GM19023 (cell line): Measurements from ENCODE around the gene SYCP2L.
"Not testable (repeated sequence)": the region's sequence is repeated elsewhere in the genome, so short reads cannot be mapped to it uniquely, and the experiment has no call there.

Source experiments
- ATAC-seq: cut with Tn5 transposase; IDR thresholded peaks from one replicate; pipeline ENCODE4 v1.9.1; 2021; ENCODE audit warnings: mild to moderate bottlenecking, moderate library complexity; ENCODE audit not compliant: unreplicated experiment

The SYCP2L gene

DNA sequence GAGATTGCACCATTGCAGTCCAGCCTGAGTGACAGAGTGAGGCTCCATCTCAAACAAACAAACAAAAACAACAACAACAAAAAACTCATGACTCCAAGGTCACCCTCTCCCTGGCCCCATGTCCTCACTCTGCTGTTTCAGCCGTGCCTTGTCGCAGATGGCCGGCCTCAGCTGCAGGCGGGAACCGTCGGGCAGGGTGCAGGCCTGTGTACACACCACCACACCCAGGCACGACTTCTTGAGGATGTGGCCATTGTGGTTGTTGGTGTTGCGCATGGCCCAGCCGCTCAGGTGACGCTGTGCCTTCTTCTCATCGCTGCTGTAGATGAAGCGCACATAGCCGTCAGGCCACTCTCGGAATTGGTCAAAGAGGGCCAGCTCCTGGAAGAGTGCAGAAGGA lies 9.8 kb upstream of the SYCP2L start:
- no peak for ATAC-seq

- no peak for ATAC-seq
These were observed 9.0 kb upstream of the SYCP2L start for GRCh38 chr6:10877871-10878270.

GRCh38 chr6:10880366-10880765 lies 6.5 kb upstream of the SYCP2L start:
- ATAC-seq: no peak

DNA sequence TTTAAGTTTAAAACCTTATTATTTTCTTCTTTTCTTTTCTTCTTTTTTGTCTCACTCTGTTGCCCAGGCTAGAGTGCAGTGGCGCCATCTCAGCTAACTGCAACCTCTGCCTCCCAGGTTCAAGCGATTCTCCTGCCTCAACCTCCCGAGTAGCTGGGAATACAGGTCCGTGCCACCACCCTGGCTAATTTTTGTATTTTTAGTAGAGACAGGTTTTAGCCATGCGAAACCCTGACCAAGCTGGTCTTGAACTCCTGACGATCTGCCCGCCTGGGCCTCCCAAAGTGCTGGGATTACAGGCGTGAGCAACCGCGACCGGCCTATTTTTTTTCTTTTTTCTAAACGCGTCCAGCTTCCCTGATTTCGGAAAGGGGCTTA lies 4.6 kb upstream of the SYCP2L start:
- not testable (repeated sequence) for ATAC-seq

- ATAC-seq: no peak
These were observed 4.1 kb upstream of the SYCP2L start for GRCh38 chr6:10882657-10883171.

DNA sequence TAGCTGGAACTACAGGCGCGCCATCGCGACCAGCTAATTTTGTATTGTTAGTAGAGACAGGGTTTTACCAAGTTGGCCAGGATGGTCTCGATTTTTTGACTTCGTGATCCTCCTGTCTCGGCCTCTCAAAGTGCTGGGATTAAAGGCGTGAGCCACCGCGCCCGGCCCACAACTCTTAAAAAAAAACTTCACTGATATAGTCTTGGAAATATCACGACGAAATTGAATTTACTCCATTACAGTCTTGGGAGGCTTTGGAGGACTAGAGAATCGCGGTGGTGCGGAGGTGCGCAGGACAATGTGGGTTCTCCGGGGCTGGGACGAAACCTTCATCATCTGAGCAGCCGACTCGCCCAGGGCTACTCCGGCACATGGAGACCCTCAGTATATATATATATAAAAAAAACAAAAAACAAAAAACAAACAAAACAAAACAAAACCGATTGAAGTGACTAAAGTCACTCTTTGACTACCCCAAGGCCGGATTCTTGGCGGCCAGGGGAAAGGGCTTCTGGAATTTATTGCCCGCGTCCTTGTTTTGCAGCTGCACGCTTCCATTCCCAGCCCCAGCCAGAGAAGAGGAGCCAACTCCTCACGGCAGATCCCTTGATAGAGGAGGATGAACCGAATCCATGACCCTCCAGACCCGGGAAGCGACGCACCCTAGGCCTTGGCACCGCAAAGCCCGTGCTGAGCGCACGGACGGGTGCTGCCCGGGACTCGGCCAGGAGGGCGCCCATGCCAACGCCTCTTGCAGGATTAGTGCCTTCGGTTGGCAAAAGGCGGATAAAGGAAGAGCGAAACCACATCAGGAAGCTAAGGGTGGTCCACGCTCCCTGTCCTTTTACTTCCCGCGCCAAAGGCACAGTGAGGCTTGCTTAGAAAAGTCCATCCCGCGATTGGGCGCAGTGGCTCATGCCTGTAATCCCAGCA lies 3.3 kb upstream of the SYCP2L start:
- ATAC-seq: no peak

DNA sequence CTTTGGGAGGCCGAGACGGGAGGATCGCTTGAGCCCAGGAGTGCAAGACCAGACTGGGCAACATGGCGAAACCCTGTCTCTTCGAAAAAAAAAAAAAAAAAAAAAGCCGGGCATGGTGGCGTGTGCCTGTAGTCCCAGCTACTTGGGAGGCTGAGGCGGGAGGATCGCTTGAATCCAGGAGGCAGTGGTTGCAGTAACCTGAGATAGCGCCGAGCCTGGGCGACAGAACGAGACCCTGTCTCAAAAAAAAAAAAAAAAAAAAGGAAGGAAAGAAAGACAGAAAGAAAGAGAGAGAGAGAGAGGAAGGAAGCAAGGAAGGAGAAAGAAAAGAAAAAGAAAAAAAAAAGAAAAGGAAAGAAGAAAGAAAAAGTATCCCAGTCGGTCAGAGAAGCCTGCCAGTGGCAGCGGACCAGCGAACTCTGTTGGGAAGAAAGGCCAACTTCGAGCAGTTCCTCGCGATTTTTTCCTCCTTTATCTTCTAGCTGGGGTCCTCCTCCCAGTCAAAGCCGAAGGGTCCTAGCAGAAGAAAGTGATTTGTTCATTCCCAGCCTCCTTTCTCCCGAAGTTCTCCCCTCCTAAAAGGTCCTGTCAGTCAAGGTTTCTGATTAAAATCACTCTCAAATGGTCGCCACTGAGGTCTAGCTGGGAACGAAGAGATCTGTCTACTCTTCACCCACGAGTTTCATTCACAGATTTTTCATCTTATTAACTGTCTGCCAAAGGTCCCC lies 2.4 kb upstream of the SYCP2L start:
- no peak for ATAC-seq

- ATAC-seq: not testable (repeated sequence)
These were observed 524 bp upstream of the SYCP2L start for GRCh38 chr6:10886365-10886690.

- ATAC-seq: no peak
These were observed 3.3 kb downstream of the SYCP2L start for GRCh38 chr6:10890151-10890550.

GRCh38 chr6:10891960-10892359 lies 5.1 kb downstream of the SYCP2L start:
- no peak for ATAC-seq

DNA sequence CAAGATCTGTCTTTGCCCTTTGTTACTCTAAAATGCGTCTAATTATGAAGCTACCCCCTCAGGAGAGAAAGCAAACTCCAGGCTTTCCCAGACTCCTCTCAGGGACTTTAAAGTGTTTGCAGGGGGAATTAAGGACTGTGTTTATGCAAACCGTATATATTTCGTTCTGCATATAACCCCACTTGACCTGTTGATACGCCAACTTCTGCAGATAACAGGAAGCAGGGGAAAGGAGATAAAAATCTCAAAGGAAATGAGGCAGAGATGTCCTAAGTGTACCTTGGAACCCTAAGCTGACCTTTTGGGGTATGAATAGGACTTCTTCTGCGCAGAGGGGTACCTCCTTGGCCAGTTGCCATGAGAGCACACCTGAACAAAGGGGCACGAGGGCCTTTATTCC lies 8.1 kb downstream of the SYCP2L start:
- ATAC-seq: no peak

GRCh38 chr6:10896691-10897090 lies 9.8 kb downstream of the SYCP2L start:
- no peak for ATAC-seq

GRCh38 chr6:10901770-10902169 lies 14.9 kb downstream of the SYCP2L start:
- peak; percentile 97 for ATAC-seq

- ATAC-seq: no peak
These were observed 17.2 kb downstream of the SYCP2L start for GRCh38 chr6:10904015-10904414.

DNA sequence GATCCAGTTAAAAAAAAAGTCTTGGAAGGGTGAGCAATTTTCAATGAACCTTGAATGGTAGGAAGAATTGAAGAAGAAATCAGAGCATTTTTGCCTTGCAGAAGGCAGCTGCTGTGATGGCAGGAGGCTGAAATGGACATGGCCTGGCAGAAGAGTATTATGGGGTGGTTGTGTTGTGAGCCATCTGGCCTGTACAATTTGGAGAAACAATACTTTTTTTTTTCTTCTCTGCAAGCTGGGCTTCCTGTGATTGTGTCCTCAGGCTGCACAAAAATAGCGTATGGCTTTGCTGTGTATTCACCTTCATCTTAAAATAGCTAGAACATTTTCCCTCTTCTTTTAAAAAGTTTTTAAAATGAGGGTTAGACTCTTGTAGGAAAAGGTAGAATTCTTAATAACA lies 21.4 kb downstream of the SYCP2L start:
- no peak for ATAC-seq

DNA sequence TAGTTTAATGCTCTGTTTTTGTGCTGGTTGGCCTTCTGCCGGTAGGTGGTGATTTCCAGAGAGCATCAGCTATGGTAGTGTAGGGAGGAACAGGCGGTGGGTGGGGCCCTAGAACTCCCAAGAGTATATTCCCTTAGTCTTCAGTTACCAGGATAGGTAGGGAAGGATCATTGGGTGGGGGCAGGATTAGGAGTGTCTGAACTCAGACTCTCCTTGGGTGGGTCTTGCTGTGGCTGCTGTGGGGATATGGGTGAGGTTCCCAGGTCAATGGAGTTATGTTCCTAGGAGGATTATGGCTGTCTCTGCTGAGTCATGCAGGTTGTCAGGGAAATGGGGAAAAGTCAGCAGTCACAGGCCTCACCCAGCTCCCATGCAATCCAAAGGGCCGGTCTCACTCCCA lies 32.7 kb downstream of the SYCP2L start:
- ATAC-seq: not testable (repeated sequence)

DNA sequence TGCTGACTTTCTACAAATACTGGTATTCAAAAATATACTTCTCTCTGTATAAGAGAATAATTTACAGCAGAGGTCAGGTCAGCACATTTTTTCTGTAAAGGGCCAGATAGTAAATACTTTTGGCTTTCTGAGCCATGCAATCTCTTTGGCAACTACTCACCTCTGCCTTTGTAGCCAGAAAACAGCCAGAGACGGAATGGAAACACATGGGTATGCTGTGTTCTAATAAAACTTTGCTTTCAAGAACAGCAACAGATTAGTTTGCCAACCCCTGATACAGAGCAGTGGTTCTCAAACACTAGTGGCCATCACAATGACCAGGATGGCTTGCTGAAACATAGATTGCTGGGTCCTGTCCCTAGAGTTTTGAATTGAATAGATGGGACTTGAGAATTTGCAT lies 46.3 kb downstream of the SYCP2L start:
- ATAC-seq: no peak

DNA sequence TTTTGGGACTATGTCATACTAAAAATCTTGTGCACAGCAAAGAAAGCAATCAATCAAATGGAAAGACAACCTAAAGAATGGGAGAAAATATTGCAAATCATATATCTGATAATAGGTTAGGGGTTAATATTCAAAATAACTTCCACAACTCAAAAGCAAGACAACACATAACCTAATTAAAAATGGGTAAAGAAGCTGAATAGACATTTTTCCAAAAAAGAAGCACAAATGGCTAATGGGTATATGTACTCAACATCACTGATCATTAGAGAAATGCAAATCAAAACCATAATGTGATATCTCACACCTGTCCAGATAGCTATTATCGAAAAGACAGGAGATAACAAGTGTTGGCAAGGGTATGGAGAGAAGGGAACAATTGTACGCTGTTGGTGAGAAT lies 53.0 kb downstream of the SYCP2L start:
- no peak for ATAC-seq

GRCh38 chr6:10945845-10946244 lies 59.0 kb downstream of the SYCP2L start:
- ATAC-seq: no peak

- no peak for ATAC-seq
These were observed 61.1 kb downstream of the SYCP2L start for GRCh38 chr6:10947966-10948365.

DNA sequence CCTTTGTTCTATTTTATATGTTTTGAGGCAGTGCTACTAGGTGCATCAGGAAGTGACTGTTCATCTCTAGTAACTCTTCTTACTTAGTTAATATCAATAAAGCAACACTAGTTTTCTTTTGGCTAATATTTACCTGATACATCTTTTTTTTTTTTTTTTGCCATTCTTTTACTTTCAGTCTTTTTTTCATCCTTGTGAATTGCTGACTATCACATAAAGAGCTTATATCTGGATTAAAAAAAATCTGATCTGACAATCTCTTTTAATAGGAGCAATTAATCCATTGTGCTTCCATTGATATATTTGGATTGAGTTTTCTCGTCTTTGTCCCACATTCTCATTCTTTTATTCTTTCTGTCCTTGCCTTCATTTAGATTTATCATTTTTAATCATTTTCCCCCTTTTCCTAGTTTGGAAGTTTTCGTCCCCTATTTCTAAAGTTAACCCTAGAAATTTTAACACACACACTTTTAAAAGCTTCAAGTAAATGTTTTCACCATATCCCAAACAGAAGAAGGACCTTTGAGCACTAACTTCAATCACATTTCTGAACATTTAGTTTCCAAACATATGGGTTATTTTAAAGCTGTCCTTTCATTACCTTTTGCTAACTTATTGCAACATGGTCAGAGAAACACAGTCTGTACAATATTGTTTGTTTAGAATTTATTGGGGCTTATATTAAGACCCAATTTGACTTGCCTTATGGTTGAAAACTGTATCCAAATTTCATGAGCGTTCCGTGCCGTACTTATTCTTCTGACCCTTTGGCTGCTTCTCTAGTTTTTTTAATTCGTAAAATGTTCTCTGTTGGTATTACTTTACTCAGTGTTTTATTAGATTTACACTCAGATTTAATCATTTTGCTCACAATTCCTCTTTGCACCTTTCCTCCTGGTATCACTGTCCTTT lies 63.0 kb downstream of the SYCP2L start:
- no peak for ATAC-seq
